Activated CD4-positive, alpha-beta T cell treated with anti-CD3 and anti-CD28 coated beads, Interleukin-2, Interleukin-4, amounts not matched to agents 100 ng/mL and 50 ng/mL, durations not matched to agents 16 hours and 8 hours (primary cell): ENCODE measurements around the gene GDF10.

Source experiments
- DNase-seq: peaks from one replicate; pipeline ENCODE4 v3.0.0-alpha.2; 2020; ENCODE audit warnings: low spot score

The GDF10 gene

GRCh38 chr10:47354165-47354564 lies 54.2 kb downstream of the GDF10 start:
- no peak for DNase-seq

DNA sequence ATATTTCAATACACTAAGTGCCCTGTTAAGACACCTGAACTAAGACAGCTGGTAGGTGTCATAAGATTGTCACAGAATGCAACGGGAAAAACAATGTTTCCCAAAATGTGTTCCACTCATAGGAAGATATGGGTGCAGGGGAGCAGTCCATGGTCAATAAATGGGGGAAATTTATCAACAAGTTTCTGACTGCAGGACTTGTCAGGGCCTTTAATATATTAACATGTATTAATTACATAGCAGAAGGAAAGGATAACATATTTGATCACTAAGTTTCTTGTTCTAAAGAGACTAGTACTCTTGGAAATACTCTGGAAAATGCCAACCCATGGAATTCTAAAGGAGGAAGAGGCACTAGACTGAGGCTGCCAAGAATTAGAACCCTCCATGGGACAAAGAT lies 54.9 kb downstream of the GDF10 start:
- DNase-seq: no peak

GRCh38 chr10:47356708-47357107 lies 56.7 kb downstream of the GDF10 start:
- no peak for DNase-seq

DNA sequence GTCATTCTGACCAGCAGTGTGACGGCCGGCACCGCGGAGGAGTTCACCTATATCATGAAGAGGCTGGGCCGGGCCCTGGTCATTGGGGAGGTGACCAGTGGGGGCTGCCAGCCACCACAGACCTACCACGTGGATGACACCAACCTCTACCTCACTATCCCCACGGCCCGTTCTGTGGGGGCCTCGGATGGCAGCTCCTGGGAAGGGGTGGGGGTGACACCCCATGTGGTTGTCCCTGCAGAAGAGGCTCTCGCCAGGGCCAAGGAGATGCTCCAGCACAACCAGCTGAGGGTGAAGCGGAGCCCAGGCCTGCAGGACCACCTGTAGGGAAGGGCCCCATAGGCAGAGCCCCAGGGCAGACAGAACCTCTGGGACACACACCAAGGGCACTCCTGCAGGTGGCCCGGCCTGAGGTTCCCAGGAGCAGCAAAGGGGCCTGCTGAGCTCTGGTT lies 57.2 kb downstream of the GDF10 start:
- no peak for DNase-seq

GRCh38 chr10:47357911-47358310 lies 57.9 kb downstream of the GDF10 start:
- DNase-seq: no peak

GRCh38 chr10:47358457-47358856 lies 58.5 kb downstream of the GDF10 start:
- no peak for DNase-seq

- DNase-seq: no peak
Observed at GRCh38 chr10:47359101-47359500, 59.1 kb downstream of the GDF10 start.

DNA sequence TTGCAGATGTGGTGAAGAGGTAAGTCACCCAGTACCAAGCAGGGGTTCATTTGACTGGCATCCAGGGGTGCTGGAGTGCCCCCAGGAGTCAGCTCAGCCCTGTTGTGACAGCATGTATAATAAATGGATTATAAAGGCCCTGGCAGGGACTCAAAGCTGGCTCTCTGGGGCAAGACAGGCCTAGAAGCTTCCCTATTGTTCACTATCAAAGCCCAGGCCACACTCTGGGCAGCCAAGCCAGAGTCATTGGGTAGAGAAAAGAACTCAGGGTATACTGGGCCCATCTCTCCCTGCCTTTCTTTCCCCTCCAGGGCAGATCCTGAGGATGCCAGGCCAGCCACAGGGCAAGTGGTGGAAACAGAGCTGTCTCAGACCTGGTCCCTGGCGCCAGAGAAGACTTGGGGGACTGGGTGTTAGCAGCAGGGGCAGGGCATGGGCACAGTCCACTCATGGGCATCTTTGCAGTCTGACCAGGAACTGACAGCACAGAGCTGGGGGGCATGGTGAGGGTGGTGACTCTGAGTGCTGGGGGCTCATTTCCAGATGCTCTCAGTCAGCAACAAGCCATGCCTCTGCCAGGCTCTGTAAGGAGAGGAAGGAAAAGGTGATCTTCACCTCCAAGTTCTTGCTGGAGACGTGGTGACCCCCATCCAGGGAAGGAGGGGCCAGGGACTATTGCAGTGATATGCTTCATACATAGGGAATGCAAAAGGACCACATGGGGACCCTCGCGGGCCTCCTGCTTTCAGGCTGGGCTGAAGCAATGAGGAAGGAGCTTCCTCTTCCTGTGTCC lies 59.8 kb downstream of the GDF10 start:
- no peak for DNase-seq

- no peak for DNase-seq
Observed at GRCh38 chr10:47360419-47361040, 60.5 kb downstream of the GDF10 start.

- DNase-seq: peak; percentile 34
Observed at GRCh38 chr10:47361293-47361692, 61.3 kb downstream of the GDF10 start.

GRCh38 chr10:47362199-47362598 lies 62.2 kb downstream of the GDF10 start:
- no peak for DNase-seq
